ENCODE measurements around the gene KCNT2. TPM values are rescaled to one million over a fixed set of nuclear protein-coding genes. Genes with fewer than 3 reads are reported as not detected.

KCNT2 gene
- total RNA-seq, 1 donor from 2014 or later, result 26.2 TPM

- TF ChIP-seq CTCF (IDR thresholded peaks at IDR 0.05), result no peak
- peak overlapping the region; percentile 91 for H3K27ac Mint-ChIP-seq (ENCODE audit: unreplicated experiment)
- H3K9me3 Mint-ChIP-seq (ENCODE audit: unreplicated experiment), result no peaks in the 10 kb centered on the region
- peak overlapping the region; percentile 98 for H3K4me3 Mint-ChIP-seq (ENCODE audit: unreplicated experiment)
- no peak for DNase-seq (ENCODE audit: extremely low spot score, unreplicated experiment)
- peaks cover under 1% of the 10 kb centered on the region for H3K36me3 Mint-ChIP-seq (ENCODE audit: unreplicated experiment)
- H3K4me1 Mint-ChIP-seq (ENCODE audit: unreplicated experiment), result peaks cover 24% of the 10 kb centered on the region
- H3K27me3 Mint-ChIP-seq (ENCODE audit: unreplicated experiment), result peaks cover 3% of the 10 kb centered on the region
Measured at GRCh38 chr1:196609370-196609737, 1.1 kb upstream of the KCNT2 start.

GRCh38 chr1:196607981-196608380 lies 259 bp downstream of the KCNT2 start:
- no peak for DNase-seq (ENCODE audit: extremely low spot score, unreplicated experiment)
- Mint-ChIP-seq H3K4me1 (ENCODE audit: unreplicated experiment) (peaks cover 24% of the 10 kb centered on the region), H3K36me3 (ENCODE audit: unreplicated experiment) (peaks cover 6% of the 10 kb centered on the region), H3K27me3 (ENCODE audit: unreplicated experiment) (peaks cover 1% of the 10 kb centered on the region), H3K9me3 (ENCODE audit: unreplicated experiment) (no peaks in the 10 kb centered on the region), H3K27ac (ENCODE audit: unreplicated experiment) (peak overlapping the region; percentile 91), H3K4me3 (ENCODE audit: unreplicated experiment) (peak overlapping the region; percentile 98)
- TF ChIP-seq CTCF (IDR thresholded peaks at IDR 0.05), result no peak

- Mint-ChIP-seq H3K36me3 (ENCODE audit: unreplicated experiment) (peaks cover 6% of the 10 kb centered on the region), H3K27ac (ENCODE audit: unreplicated experiment) (no peak overlapping the region), H3K27me3 (ENCODE audit: unreplicated experiment) (no peaks in the 10 kb centered on the region), H3K4me3 (ENCODE audit: unreplicated experiment) (no peak overlapping the region), H3K4me1 (ENCODE audit: unreplicated experiment) (peaks cover 26% of the 10 kb centered on the region), H3K9me3 (ENCODE audit: unreplicated experiment) (no peaks in the 10 kb centered on the region)
- no peak for TF ChIP-seq CTCF (IDR thresholded peaks at IDR 0.05)
- no peak for DNase-seq (ENCODE audit: extremely low spot score, unreplicated experiment)
Measured at GRCh38 chr1:196603651-196604050, 4.6 kb downstream of the KCNT2 start.

- peaks cover 2% of the 10 kb centered on the region for H3K4me1 Mint-ChIP-seq (ENCODE audit: unreplicated experiment)
- H3K27me3 Mint-ChIP-seq (ENCODE audit: unreplicated experiment), result no peaks in the 10 kb centered on the region
- no peak overlapping the region for H3K4me3 Mint-ChIP-seq (ENCODE audit: unreplicated experiment)
- DNase-seq (ENCODE audit: extremely low spot score, unreplicated experiment), result no peak
- H3K27ac Mint-ChIP-seq (ENCODE audit: unreplicated experiment), result no peak overlapping the region
- peaks cover 7% of the 10 kb centered on the region for H3K36me3 Mint-ChIP-seq (ENCODE audit: unreplicated experiment)
- TF ChIP-seq CTCF (IDR thresholded peaks at IDR 0.05), result no peak
- H3K9me3 Mint-ChIP-seq (ENCODE audit: unreplicated experiment), result no peaks in the 10 kb centered on the region
Measured at GRCh38 chr1:196598942-196599748, 9.1 kb downstream of the KCNT2 start.

- no peak overlapping the region for H3K27ac Mint-ChIP-seq (ENCODE audit: unreplicated experiment)
- TF ChIP-seq CTCF (IDR thresholded peaks at IDR 0.05), result no peak
- H3K9me3 Mint-ChIP-seq (ENCODE audit: unreplicated experiment), result no peaks in the 10 kb centered on the region
- no peak for DNase-seq (ENCODE audit: extremely low spot score, unreplicated experiment)
- no peaks in the 10 kb centered on the region for H3K27me3 Mint-ChIP-seq (ENCODE audit: unreplicated experiment)
- peaks cover 4% of the 10 kb centered on the region for H3K4me1 Mint-ChIP-seq (ENCODE audit: unreplicated experiment)
- no peak overlapping the region for H3K4me3 Mint-ChIP-seq (ENCODE audit: unreplicated experiment)
- peaks cover 4% of the 10 kb centered on the region for H3K36me3 Mint-ChIP-seq (ENCODE audit: unreplicated experiment)
Measured at GRCh38 chr1:196594700-196595099, 13.5 kb downstream of the KCNT2 start.

Measured in osteocyte (in vitro differentiated cells).